Esophagus squamous epithelium (tissue), 4 donors: ENCODE data around the gene CLOCK.

Experiments
- POLR2A ChIP-seq, 4 donors: fragments of 450-650 bp; IDR thresholded peaks; one replicate each; pipeline ENCODE4 v1.6.1; 2017; ENCODE audit warnings: antibody characterized with exemption in 4 of 4, mild to moderate bottlenecking in 4 of 4, moderate library complexity in 3 of 4
- TF ChIP-seq, protein P1 (sequence below), 6 experiments: fragments of 450-650 bp in 4 of 6; fragments of 200-600 bp in 2 of 6; sonication (generic) in 2 of 6; IDR thresholded peaks; one replicate each; pipeline ENCODE4 v1.5.1; 2016 to 2019; ENCODE audit warnings: antibody characterized with exemption in 6 of 6, mild to moderate bottlenecking in 4 of 6, moderate library complexity in 4 of 6

DNA sequence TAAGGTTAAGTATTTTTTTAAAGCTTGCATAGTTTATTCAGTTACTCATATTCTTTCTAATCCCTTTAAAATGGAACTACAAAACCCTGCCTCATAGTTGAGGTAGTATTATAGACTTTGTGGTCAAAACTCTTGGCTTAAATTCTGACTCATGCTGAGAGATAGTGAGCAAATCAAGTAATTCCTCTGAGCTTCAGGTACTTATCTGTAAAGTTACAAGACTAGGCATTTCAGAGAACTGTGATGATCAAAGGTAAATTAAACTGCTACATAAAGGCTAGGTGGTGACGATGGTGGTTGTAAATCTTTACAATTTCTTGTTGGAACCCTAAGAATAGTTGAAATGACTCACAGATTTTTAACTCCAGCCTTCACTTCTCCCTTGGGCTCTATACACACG, 3.2 kb upstream of the CLOCK start:
- TF ChIP-seq, protein P1, sequence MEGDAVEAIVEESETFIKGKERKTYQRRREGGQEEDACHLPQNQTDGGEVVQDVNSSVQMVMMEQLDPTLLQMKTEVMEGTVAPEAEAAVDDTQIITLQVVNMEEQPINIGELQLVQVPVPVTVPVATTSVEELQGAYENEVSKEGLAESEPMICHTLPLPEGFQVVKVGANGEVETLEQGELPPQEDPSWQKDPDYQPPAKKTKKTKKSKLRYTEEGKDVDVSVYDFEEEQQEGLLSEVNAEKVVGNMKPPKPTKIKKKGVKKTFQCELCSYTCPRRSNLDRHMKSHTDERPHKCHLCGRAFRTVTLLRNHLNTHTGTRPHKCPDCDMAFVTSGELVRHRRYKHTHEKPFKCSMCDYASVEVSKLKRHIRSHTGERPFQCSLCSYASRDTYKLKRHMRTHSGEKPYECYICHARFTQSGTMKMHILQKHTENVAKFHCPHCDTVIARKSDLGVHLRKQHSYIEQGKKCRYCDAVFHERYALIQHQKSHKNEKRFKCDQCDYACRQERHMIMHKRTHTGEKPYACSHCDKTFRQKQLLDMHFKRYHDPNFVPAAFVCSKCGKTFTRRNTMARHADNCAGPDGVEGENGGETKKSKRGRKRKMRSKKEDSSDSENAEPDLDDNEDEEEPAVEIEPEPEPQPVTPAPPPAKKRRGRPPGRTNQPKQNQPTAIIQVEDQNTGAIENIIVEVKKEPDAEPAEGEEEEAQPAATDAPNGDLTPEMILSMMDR (IDR thresholded peaks at IDR 0.05): no peak
- no peak for TF ChIP-seq POLR2A (IDR thresholded peaks at IDR 0.05)
